HG03520 (cell line): ENCODE results near the gene ADAM8.
A peak's percentile ranks its signal among the peaks of the same experiment; 100 is the strongest.
"Not testable (repeated sequence)": the region's sequence is repeated elsewhere in the genome, so short reads cannot be mapped to it uniquely, and the experiment has no call there.

Experiments used
- ATAC-seq: cut with Tn5 transposase; IDR thresholded peaks from one replicate; pipeline ENCODE4 v1.9.1; 2021; ENCODE audit warnings: mild to moderate bottlenecking, moderate library complexity; ENCODE audit not compliant: unreplicated experiment

The ADAM8 gene

GRCh38 chr10:133270204-133270603, 6.5 kb downstream of the ADAM8 start:
- no peak for ATAC-seq

GRCh38 chr10:133269367-133269766, 7.3 kb downstream of the ADAM8 start:
- ATAC-seq = no peak

GRCh38 chr10:133268532-133268931, 8.1 kb downstream of the ADAM8 start:
- ATAC-seq = no peak

DNA sequence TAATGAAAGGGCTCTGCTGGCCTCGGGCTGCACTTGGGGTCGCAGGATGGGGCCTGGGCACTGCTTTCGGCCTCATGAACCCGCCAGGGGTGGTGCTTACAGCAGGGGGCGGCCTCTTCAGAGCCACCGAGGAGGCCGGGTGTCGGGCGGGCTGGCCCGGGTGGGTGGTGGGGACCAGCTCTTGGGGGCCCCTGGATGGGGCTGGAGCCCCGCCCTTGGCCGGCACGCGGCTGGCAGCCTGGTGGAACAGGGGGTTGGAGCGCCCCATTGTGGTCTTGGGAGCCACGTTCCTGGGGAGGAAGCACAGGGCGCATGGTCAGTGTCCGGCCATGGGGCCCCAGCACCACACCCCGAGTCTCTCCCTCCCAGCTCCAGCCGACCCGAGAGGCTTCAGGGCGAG, 8.8 kb downstream of the ADAM8 start:
- no peak for ATAC-seq

DNA sequence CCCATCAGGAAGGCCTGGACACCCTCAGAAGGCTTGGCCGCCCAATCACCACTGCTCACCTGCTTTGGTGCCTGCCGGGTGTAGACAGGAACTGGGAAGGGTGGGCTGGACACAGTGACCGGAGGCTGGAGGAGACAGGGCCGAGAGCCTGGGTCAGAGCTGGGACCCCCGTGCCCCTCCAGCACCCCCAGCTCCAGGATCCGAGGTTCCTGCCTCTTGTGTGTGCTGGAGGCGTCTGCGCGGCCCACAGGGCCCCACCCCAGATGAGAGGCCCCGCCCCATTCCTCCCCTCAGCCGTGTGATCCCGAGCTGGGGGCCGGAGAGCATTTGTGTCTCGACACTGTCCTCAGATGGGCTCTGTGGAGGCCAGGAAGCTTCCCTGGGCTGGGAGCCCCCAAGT, 9.4 kb downstream of the ADAM8 start:
- no peak for ATAC-seq

DNA sequence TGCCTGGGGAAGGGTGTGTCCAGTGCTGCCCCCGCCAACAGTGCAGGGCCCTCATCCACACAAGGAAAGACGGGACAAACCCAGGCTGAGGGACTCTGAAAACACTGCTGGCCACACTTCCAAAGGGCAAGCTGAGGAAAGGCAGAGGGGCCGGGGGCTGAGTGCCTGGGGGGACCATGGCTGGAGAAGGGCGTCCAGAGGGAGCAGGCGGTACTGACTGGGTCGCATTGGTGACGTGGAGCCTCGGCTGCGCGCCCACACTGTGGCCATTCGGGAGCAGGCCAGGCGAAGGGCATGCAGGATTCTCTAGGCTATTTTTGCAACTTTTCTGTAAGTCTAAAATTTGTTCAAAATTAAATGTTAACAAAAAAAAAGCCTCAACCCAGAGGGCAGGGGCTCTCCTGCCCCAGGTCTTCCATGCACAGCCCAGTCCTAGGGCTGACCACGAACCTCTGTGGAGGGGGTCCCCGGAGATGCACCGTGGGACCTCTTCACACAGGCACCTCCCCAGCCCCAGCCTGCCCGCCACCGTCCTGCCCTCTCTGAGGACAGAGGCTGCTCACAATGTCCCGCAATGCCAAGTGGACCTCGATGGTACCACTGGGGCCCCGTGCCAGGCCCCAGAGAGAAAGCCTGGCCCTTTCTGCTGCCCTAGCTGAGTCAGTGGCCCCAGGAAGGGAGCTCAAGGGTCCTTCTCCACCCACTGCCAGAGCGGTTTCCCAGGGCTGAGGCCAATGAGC, 10.4 kb downstream of the ADAM8 start:
- ATAC-seq = no peak

DNA sequence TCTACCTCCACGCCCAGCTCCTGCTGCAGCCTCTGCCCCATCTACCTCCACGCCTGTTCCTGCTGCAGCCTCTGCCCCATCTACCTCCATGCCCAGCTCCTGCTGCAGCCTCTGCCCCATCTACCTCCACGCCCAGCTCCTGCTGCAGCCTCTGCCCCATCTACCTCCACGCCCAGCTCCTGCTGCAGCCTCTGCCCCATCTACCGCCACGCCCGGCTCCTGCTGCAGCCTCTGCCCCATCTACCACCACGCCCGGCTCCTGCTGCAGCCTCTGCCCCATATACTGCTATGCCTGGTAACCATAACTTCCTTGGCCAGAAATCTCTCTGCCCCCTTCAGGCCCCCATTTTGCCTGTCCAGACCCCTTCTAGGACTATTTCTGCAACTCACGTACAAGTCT, 11.6 kb downstream of the ADAM8 start:
- ATAC-seq = not testable (repeated sequence)

- ATAC-seq = no peak
Observed at GRCh38 chr10:133264461-133264860, 12.2 kb downstream of the ADAM8 start.

DNA sequence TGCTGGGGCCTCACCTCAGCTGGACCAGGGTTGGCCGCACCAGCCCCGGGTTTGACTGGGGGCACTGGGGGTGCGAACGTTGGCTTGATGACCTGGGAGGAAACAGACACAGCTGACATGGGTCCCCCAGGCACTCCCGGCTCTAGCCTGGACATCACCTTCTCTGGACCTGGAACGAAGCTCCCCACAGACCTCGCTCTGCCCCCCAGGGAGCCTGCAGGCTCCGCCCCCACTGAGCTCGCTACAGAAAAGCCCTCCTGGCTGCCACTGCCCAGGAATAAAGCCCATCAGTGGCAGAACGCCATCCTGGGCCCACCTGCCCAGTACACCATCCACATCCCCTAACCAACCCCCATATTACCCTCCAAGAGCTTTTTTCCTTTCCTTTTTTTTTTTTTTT, 13.0 kb downstream of the ADAM8 start:
- no peak for ATAC-seq

DNA sequence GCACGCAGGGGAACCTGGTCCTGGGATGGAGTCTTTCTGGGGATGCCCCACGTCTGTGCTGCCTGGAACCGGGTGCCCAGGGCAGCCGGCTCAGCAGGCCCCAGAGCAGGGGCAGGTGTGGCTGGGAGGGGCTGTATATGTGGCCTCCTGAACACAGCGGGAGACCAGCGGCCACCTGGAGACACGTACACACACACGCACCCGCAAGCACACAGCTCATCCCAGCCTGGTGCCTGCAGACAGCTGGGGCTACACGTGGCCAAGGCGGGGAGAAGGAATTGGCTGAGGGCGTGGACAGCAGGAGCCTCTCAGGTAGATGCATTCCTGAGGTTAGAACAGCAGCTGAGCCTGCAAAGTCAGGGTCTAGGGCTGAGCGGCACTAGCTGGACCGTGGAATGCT, 14.0 kb downstream of the ADAM8 start:
- ATAC-seq = no peak

DNA sequence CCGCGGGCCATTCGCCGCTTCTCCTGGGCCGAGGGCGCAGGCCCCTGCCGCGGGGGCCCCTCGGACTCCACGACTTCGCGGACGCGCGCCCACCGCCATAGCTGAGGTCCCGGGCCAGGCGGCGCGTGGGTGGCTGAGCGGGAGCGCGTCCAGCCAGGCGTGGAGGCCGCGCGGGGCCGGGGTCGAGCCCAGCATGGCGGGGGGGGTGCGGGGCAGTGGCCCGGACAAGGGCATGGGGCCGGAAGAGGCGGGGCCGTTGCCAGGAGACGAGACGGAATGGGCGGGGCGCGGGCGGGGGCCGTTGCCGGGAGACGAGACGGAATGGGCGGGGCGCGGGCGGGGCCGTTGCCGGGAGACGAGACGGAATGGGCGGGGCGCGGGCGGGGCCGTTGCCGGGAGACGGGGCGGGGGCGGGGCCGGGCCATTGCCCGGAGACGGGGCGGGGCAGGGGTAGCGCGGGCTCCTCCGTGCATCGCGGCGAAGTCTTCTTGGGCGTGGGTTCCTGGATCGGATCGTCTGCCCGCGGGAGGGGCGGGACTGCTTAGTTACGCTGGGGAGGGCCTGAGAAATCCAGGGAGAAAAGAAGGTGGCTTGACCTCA, 14.8 kb downstream of the ADAM8 start:
- peak; percentile 46 for ATAC-seq

DNA sequence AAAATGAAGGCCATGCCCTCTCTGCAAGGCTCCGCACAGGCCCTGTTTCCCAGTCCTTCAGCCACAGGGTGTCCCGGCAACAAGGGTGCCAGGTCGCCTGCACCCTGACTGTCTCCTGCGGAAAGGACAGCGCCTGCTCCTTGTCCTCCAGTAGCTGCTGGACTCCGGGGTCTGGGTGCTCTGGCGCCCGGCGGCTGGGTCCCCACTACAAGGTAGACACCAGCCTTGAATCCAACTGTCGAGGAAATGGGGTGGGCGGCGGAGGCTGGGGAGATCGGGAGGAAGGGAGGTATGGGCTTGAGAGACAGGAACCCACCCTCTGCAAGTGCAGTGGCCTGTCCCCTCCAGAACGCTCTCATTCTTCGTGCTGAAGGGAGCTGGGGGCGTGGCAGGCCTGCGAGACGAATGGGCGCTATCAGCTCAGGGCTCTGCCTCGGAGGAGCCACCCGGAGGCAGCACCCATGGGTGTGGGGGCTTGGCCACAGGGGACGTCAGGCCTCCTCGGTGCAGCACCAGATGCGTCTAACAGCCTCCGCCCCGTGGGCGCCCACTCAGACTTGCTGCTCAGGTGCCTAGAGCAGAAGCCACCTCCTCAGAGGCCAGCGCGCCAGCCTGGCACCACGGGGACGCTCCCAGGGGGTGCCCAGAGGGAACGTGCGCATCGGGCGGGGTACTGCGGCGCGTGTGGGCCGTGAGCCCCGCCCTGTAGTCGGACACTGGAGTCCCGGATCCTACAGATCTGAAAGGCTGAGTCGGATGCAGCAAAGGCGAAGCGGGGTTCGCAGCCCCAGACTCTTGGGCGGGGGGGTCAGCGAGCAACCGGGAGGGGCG, 15.6 kb downstream of the ADAM8 start:
- peak; percentile 47 for ATAC-seq

GRCh38 chr10:133259602-133259989, 17.1 kb downstream of the ADAM8 start:
- ATAC-seq = no peak

GRCh38 chr10:133258818-133259601, 17.7 kb downstream of the ADAM8 start:
- ATAC-seq = no peak

GRCh38 chr10:133258066-133258817, 18.4 kb downstream of the ADAM8 start:
- ATAC-seq = no peak

DNA sequence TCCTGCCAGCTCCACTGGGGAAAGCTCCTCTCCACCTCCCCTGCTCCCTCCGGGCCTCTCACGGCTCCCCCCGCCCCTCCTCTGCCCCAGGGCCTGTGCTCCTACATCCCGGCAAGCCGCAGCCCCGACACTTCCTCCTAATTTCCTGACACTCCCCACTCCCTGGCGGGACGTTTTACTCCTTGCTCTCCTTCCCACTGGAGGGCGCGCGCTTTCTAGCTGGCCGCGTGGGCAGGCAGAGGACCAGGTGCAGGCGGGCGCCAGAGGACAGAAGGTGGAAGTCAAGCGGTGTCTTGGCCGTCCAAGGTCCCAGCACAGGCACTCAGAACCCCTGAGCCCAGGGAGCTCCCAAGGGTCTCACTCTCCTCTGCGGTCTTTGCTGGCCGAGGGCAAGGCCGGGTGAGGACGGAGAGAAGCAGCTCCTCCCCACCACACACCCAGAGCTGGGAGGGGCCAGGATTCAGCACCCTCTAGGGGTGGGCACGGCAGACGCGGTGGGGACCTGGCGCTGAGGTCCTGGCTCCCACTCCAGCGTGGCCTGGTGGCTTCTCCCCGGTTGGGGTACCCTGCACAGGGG, 19.1 kb downstream of the ADAM8 start:
- ATAC-seq = no peak

DNA sequence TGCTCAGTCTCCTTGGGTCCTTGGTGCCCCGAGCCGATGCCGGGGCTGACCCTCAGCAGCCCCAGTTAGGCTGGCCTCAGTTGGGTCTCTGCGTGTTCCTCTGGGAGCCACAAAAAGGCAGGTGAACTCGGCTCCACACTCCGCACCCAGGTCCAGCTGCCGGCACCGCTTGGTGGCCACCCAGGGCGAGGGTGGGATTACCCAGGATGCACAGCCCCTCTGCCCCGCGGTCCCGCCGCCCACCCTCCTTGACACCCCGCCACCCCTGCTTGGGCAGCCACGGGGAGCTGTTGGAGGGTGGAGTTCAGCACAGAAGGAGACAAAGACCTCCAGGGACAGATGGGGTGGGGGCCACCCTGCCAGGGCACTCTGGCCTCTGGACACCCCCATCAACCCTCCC, 21.3 kb downstream of the ADAM8 start:
- no peak for ATAC-seq

- ATAC-seq = no peak
Observed at GRCh38 chr10:133254421-133255120, 22.1 kb downstream of the ADAM8 start.

- ATAC-seq = no peak
Observed at GRCh38 chr10:133253361-133253955, 23.2 kb downstream of the ADAM8 start.
